AG09309 (cell line): Measurements from ENCODE around the gene NDFIP1.

Experiments used
- DNase-seq: peaks from one replicate; pipeline ENCODE4 v3.0.0-alpha.2; 2010; ENCODE audit warnings: low read depth
- H3K4me3 ChIP-seq: 2 replicates; pipeline ENCODE4 v1.5.1; 2011; ENCODE audit warnings: mild to moderate bottlenecking, low read depth, low read length, moderate library complexity; ENCODE audit not compliant: control insufficient read depth
- CTCF ChIP-seq: IDR thresholded peaks from 2 replicates; pipeline ENCODE4 v1.5.1; 2011; ENCODE audit warnings: mild to moderate bottlenecking, low read depth, low read length, inconsistent platforms; ENCODE audit not compliant: insufficient read depth, control insufficient read depth; ENCODE audit errors: missing control alignments

The NDFIP1 gene

GRCh38 chr5:142200387-142200786, 91.8 kb downstream of the NDFIP1 start:
- no peak for DNase-seq
- H3K4me3 ChIP-seq: no peak overlapping the region
- no peak for TF ChIP-seq CTCF

GRCh38 chr5:142201471-142201887, 92.9 kb downstream of the NDFIP1 start:
- no peak for TF ChIP-seq CTCF
- DNase-seq: peak; percentile 62
- H3K4me3 ChIP-seq: no peak overlapping the region

GRCh38 chr5:142202282-142202681, 93.7 kb downstream of the NDFIP1 start:
- no peak overlapping the region for H3K4me3 ChIP-seq
- no peak for DNase-seq
- TF ChIP-seq CTCF: no peak
